Neutrophil (primary cell): ENCODE data around the gene MAGOH.

Experiments used
- H3K27ac ChIP-seq: fragments of 200-600 bp; sonication (generic); 2 replicates; pipeline ENCODE4 v1.5.1; 2016; ENCODE audit warnings: mild to moderate bottlenecking, moderate library complexity
- H3K27me3 ChIP-seq: fragments of 200-600 bp; sonication (generic); 2 replicates; pipeline ENCODE4 v1.6.0; 2016; ENCODE audit warnings: mild to moderate bottlenecking
- H3K36me3 ChIP-seq: fragments of 200-600 bp; sonication (generic); 2 replicates; pipeline ENCODE4 v1.5.1; 2017
- H3K4me1 ChIP-seq, 2 experiments: fragments of 200-600 bp in 1 of 2; sonication (generic) in 1 of 2; 1 replicate in 1 of 2; 2 replicates in 1 of 2; pipeline versions ENCODE4 v1.5.1 to v1.6.1; 2013 to 2016; ENCODE audit warnings: low read depth in 1 of 2, low read length in 1 of 2, mild to moderate bottlenecking in 1 of 2, moderate library complexity in 1 of 2; ENCODE audit not compliant: control insufficient read depth in 1 of 2, insufficient read depth in 1 of 2
- H3K4me3 ChIP-seq, 2 experiments: fragments of 200-600 bp in 1 of 2; sonication (generic) in 1 of 2; 1 replicate in 1 of 2; 2 replicates in 1 of 2; pipeline ENCODE4 v1.5.1; 2013 to 2016; ENCODE audit warnings: low read depth in 1 of 2, low read length in 1 of 2, mild to moderate bottlenecking in 1 of 2, moderate library complexity in 1 of 2
- H3K9me3 ChIP-seq: fragments of 200-600 bp; sonication (generic); 2 replicates; pipeline ENCODE4 v1.5.1; 2016
- CTCF ChIP-seq: fragments of 200-600 bp; sonication (generic); IDR thresholded peaks from 2 replicates; pipeline ENCODE4 v1.5.1; 2016; ENCODE audit warnings: antibody characterized with exemption

MAGOH gene

GRCh38 chr1:53276902-53277281 is 38.6 kb upstream of the MAGOH start:
- Histone ChIP-seq H3K36me3 (no peaks in the 10 kb centered on the region), H3K4me3 (no peak overlapping the region)

GRCh38 chr1:53276153-53276901 is 38.0 kb upstream of the MAGOH start:
- no peak overlapping the region for H3K4me3 ChIP-seq
- H3K9me3 ChIP-seq, result no peaks in the 10 kb centered on the region
- no peak overlapping the region for H3K27ac ChIP-seq
- TF ChIP-seq CTCF, result no peak
- H3K4me1 ChIP-seq, result peaks cover 5 to 10% of the 10 kb centered on the region in 2 experiments
- H3K27me3 ChIP-seq, result no peaks in the 10 kb centered on the region
- no peaks in the 10 kb centered on the region for H3K36me3 ChIP-seq

More at GRCh38 chr1:53276902-53277281, 38.6 kb upstream of the MAGOH start:
- peaks cover 5 to 10% of the 10 kb centered on the region in 2 experiments for H3K4me1 ChIP-seq
- no peaks in the 10 kb centered on the region for H3K27me3 ChIP-seq
- no peaks in the 10 kb centered on the region for H3K9me3 ChIP-seq
- H3K27ac ChIP-seq, result no peak overlapping the region
- TF ChIP-seq CTCF, result no peak

- Histone ChIP-seq H3K27ac (no peak overlapping the region), H3K9me3 (no peaks in the 10 kb centered on the region), H3K27me3 (no peaks in the 10 kb centered on the region), H3K36me3 (no peaks in the 10 kb centered on the region), H3K4me1 (peaks cover 5 to 10% of the 10 kb centered on the region in 2 experiments), H3K4me3 (no peak overlapping the region)
- no peak for TF ChIP-seq CTCF
Measured at GRCh38 chr1:53275566-53275965, 37.2 kb upstream of the MAGOH start.

GRCh38 chr1:53274541-53275185 is 36.3 kb upstream of the MAGOH start:
- H3K4me1 ChIP-seq, result peaks cover 5 to 10% of the 10 kb centered on the region in 2 experiments
- H3K36me3 ChIP-seq, result no peaks in the 10 kb centered on the region
- no peaks in the 10 kb centered on the region for H3K27me3 ChIP-seq
- no peak overlapping the region for H3K27ac ChIP-seq
- no peak for TF ChIP-seq CTCF
- H3K4me3 ChIP-seq, result no peak overlapping the region
- no peaks in the 10 kb centered on the region for H3K9me3 ChIP-seq

GRCh38 chr1:53274026-53274425 is 35.7 kb upstream of the MAGOH start:
- Histone ChIP-seq H3K4me1 (peaks cover 5 to 10% of the 10 kb centered on the region in 2 experiments), H3K9me3 (no peaks in the 10 kb centered on the region), H3K4me3 (no peak overlapping the region), H3K36me3 (no peaks in the 10 kb centered on the region), H3K27me3 (no peaks in the 10 kb centered on the region), H3K27ac (no peak overlapping the region)
- TF ChIP-seq CTCF, result no peak
